Measurements from ENCODE around the gene SPTBN2. TPM values are rescaled to one million over a fixed set of nuclear protein-coding genes. Genes with fewer than 3 reads are reported as not detected.

SPTBN2 gene
- total RNA-seq, 4 donors from 2014 or later: 1.7 to 23.1 (median 6.0) TPM

GRCh38 chr11:66692871-66693331, 36.1 kb downstream of the SPTBN2 start:
- Histone ChIP-seq H3K4me1 (no peaks in the 10 kb centered on the region), H3K36me3 (no peaks in the 10 kb centered on the region), H3K27me3 (no peaks in the 10 kb centered on the region), H3K27ac (no peak overlapping the region), H3K9me3 (no peaks in the 10 kb centered on the region), H3K4me3 (no peak overlapping the region)
- no peak for DNase-seq
- no peak for TF ChIP-seq CTCF (IDR thresholded peaks at IDR 0.05)
- TF ChIP-seq POLR2A (IDR thresholded peaks at IDR 0.05): no peak

- Histone ChIP-seq H3K36me3 (no peaks in the 10 kb centered on the region), H3K27ac (no peak overlapping the region), H3K4me3 (no peak overlapping the region), H3K9me3 (no peaks in the 10 kb centered on the region), H3K4me1 (no peaks in the 10 kb centered on the region), H3K27me3 (no peaks in the 10 kb centered on the region)
- TF ChIP-seq POLR2A (IDR thresholded peaks at IDR 0.05) (no peak), CTCF (IDR thresholded peaks at IDR 0.05) (no peak)
- no peak for DNase-seq
Observed at GRCh38 chr11:66692446-66692845, 36.6 kb downstream of the SPTBN2 start.

GRCh38 chr11:66691311-66691980, 37.6 kb downstream of the SPTBN2 start:
- TF ChIP-seq CTCF (IDR thresholded peaks at IDR 0.05) (no peak), POLR2A (IDR thresholded peaks at IDR 0.05) (no peak)
- peak in 1 of 3 donors; percentile 15 for DNase-seq

GRCh38 chr11:66689661-66690590, 39.1 kb downstream of the SPTBN2 start:
- no peak overlapping the region for H3K4me3 ChIP-seq
- no peaks in the 10 kb centered on the region for H3K9me3 ChIP-seq
- TF ChIP-seq POLR2A (IDR thresholded peaks at IDR 0.05) (no peak), CTCF (IDR thresholded peaks at IDR 0.05) (no peak)
- no peak for DNase-seq
- H3K27ac ChIP-seq: no peak overlapping the region
- no peaks in the 10 kb centered on the region for H3K36me3 ChIP-seq
- H3K27me3 ChIP-seq: no peaks in the 10 kb centered on the region
- H3K4me1 ChIP-seq: no peaks in the 10 kb centered on the region

More at GRCh38 chr11:66691311-66691980, 37.6 kb downstream of the SPTBN2 start:
- Histone ChIP-seq H3K9me3 (no peaks in the 10 kb centered on the region), H3K4me3 (no peak overlapping the region), H3K4me1 (no peaks in the 10 kb centered on the region), H3K27me3 (no peaks in the 10 kb centered on the region), H3K36me3 (no peaks in the 10 kb centered on the region), H3K27ac (no peak overlapping the region)

- no peak overlapping the region for H3K4me3 ChIP-seq
- no peak for DNase-seq
- H3K36me3 ChIP-seq: no peaks in the 10 kb centered on the region
- no peaks in the 10 kb centered on the region for H3K9me3 ChIP-seq
- TF ChIP-seq CTCF (IDR thresholded peaks at IDR 0.05) (no peak), POLR2A (IDR thresholded peaks at IDR 0.05) (no peak)
- H3K27ac ChIP-seq: no peak overlapping the region
- H3K27me3 ChIP-seq: no peaks in the 10 kb centered on the region
- H3K4me1 ChIP-seq: no peaks in the 10 kb centered on the region
Observed at GRCh38 chr11:66688561-66689534, 40.2 kb downstream of the SPTBN2 start.

Data from Peyer's patch (tissue), 4 donors.